Spleen (tissue), 11 donors: ENCODE data around the gene REC8. TPM values are rescaled to one million over a fixed set of nuclear protein-coding genes. Genes with fewer than 3 reads are reported as not detected.
A peak's percentile ranks its signal among the peaks of the same experiment; 100 is the strongest.

Source experiments
- DNase-seq: peaks from one replicate; pipeline ENCODE4 v3.0.0-alpha.2; 2020
- H3K27ac ChIP-seq, 8 donors: fragments of 200-600 bp; sonication (generic) in 7 of 8; 1 replicate in 4 of 8; 2 replicates in 4 of 8; pipeline versions ENCODE4 v1.5.0 to v1.8.0; 2016 to 2021; ENCODE audit warnings: inconsistent platforms in 4 of 8, mild to moderate bottlenecking in 4 of 8, moderate library complexity in 1 of 8
- H3K27me3 ChIP-seq, 7 donors: fragments of 200-600 bp; sonication (generic) in 6 of 7; replicated peaks in 1 of 7; 1 replicate in 4 of 7; 2 replicates in 3 of 7; pipeline versions ENCODE4 v1.5.0 to v1.8.0; 2016 to 2021; ENCODE audit warnings: inconsistent platforms in 3 of 7, mild to moderate bottlenecking in 1 of 7
- H3K36me3 ChIP-seq, 6 donors: fragments of 200-600 bp; sonication (generic) in 5 of 6; 1 replicate in 4 of 6; 2 replicates in 2 of 6; pipeline versions ENCODE4 v1.5.0 to v1.8.0; 2016 to 2021; ENCODE audit warnings: inconsistent platforms in 2 of 6
- H3K4me1 ChIP-seq, 6 donors: fragments of 200-600 bp; sonication (generic) in 5 of 6; 1 replicate in 3 of 6; 2 replicates in 3 of 6; pipeline versions ENCODE4 v1.5.0 to v1.8.0; 2016 to 2021; ENCODE audit warnings: inconsistent platforms in 3 of 6
- H3K4me3 ChIP-seq, 8 donors: fragments of 200-600 bp; sonication (generic) in 7 of 8; 1 replicate in 4 of 8; 2 replicates in 4 of 8; pipeline versions ENCODE4 v1.5.0 to v1.8.0; 2016 to 2021; ENCODE audit warnings: inconsistent platforms in 4 of 8, mild to moderate bottlenecking in 4 of 8, moderate library complexity in 2 of 8
- H3K9me3 ChIP-seq, 8 donors: fragments of 200-600 bp; sonication (generic) in 7 of 8; 1 replicate in 4 of 8; 2 replicates in 4 of 8; pipeline versions ENCODE4 v1.5.0 to v1.8.0; 2016 to 2021; ENCODE audit warnings: inconsistent platforms in 4 of 8
- CTCF ChIP-seq, 11 experiments: fragments of 200-600 bp in 7 of 11; fragments of 450-650 bp in 4 of 11; sonication (generic) in 4 of 11; IDR thresholded peaks in 8 of 11; conservative IDR thresholded peaks in 3 of 11; 1 replicate in 7 of 11; 2 replicates in 4 of 11; pipeline versions ENCODE4 v1.4.0 to v1.8.0; 2016 to 2021; ENCODE audit warnings: antibody characterized with exemption in 11 of 11, inconsistent platforms in 4 of 11, mild to moderate bottlenecking in 1 of 11
- POLR2A ChIP-seq, 3 donors: fragments of 450-650 bp; IDR thresholded peaks; one replicate each; pipeline ENCODE4 v1.5.1; 2017; ENCODE audit warnings: antibody characterized with exemption in 3 of 3, mild to moderate bottlenecking in 1 of 3
- POLR2AphosphoS5 ChIP-seq, 3 donors: sonication (generic); formaldehyde crosslinking; IDR thresholded peaks; one replicate each; pipeline ENCODE4 v1.5.1; 2017; ENCODE audit warnings: antibody characterized with exemption in 3 of 3
- WGBS, 5 donors: extraction: QIAGEN DNeasy Blood & Tissue Kit in 3 of 5; methylation state at CpG; one replicate each; pipeline versions ENCODE4 v1.1.5 to v1.1.7; 2013 to 2018; 5-methylcytosine and 5-hydroxymethylcytosine counted together
- intact Hi-C: fragments of 100-400 bp; cut with DNase I; formaldehyde crosslinking; loops from one replicate; pipeline ENCODE4 v1.15.0; 2023; ENCODE audit warnings: low total_unique reads
- polyA plus RNA-seq, 3 donors: library from polyadenylated mRNA; stranded (reverse); fragments of 200-250 nt; gene quantifications; one replicate each; pipeline ENCODE4 v1.2.1, GENCODE V29; 2013
- total RNA-seq, 7 donors: library from RNA; depleted of rRNA in 3 of 7; stranded (reverse); fragments of >200 nt in 3 of 7; fragmentation: NEBNext Ultra II Directional in 4 of 7; extraction: Animal tissue kit (Norgen Biotek cat#: 25700) in 4 of 7; gene quantifications; one replicate each; pipeline versions ENCODE4 v1.1.0 to v1.2.1, GENCODE V29; 2016 to 2021
- donor health status: healthy with polysubstance abuse.
- donor health status: DM: no; HTN: no; CAD: no; lungs with moderate emphysema.
- donor health status: DM: no; HTN: no; CAD: no.
- donor health status: Bipolar disorder and iron deficiency.
- donor health status: healthy.
- donor health status: DM: no; HTN: no; CAD: no.
- donor health status: DM: yes; HTN: yes; CAD: no.

REC8 gene
- total and polyA plus RNA-seq, 10 donors: 23.5 to 51.6 (median 40.2) TPM

GRCh38 chr14:24211311-24211710 lies 39.4 kb downstream of the REC8 start:
- Histone ChIP-seq H3K4me1 (peaks cover 23 to 84% (median 48%) of the 10 kb centered on the region in 6 donors), H3K27ac (no peak overlapping the region), H3K9me3 (no peaks in the 10 kb centered on the region), H3K36me3 (peaks cover 2 to 64% (median 50%) of the 10 kb centered on the region in 6 donors), H3K27me3 (no peaks in the 10 kb centered on the region), H3K4me3 (no peak overlapping the region)
- TF ChIP-seq POLR2A (IDR thresholded peaks at IDR 0.05) (no peak), CTCF (IDR thresholded peaks at IDR 0.05 in 8 of 11, conservative IDR thresholded peaks at IDR 0.05 in 3 of 11) (no peak), POLR2AphosphoS5 (IDR thresholded peaks at IDR 0.05) (no peak)
- DNase-seq: no peak
- intact Hi-C loops: no loop called here
- 92 to 96% (median 95%) methylated on average over 6 of the region's 6 CpGs for WGBS, 5 donors

GRCh38 chr14:24212924-24213865 lies 41.3 kb downstream of the REC8 start, which contains the start of gene CHMP4A:
Gene CHMP4A, minus strand, starts transcription at chr14:24213488. Its CDS starts 49 bp downstream, at chr14:24213439.
- Histone ChIP-seq H3K4me1 (peaks cover 24 to 70% (median 49%) of the 10 kb centered on the region in 6 donors), H3K4me3 (peak within 1 kb of the TSS; percentile 58 to 90 (median 68)), H3K27ac (peak within 1 kb of the TSS; percentile 93 to 100 (median 98)), H3K27me3 (no peaks in the 10 kb centered on the region), H3K9me3 (no peaks in the 10 kb centered on the region), H3K36me3 (peaks cover 0 to 64% (median 38%) of the 10 kb centered on the region in 6 donors)
- TF ChIP-seq POLR2A (IDR thresholded peaks at IDR 0.05) (peak; percentile 57 to 88 (median 83)), POLR2AphosphoS5 (IDR thresholded peaks at IDR 0.05) (peak; percentile 100), CTCF (IDR thresholded peaks at IDR 0.05 in 8 of 11, conservative IDR thresholded peaks at IDR 0.05 in 3 of 11) (peak in 5 of 11 experiments; percentile 31 to 44 (median 40))
- peak; percentile 99 for DNase-seq
- 0 to 1% (median 0%) methylated on average over 42 to 53 of the region's 53 CpGs for WGBS, 5 donors
- intact Hi-C loops: no loop called here

GRCh38 chr14:24213866-24214662 lies 42.2 kb downstream of the REC8 start:
- no peak for TF ChIP-seq CTCF (IDR thresholded peaks at IDR 0.05 in 8 of 11, conservative IDR thresholded peaks at IDR 0.05 in 3 of 11)
- TF ChIP-seq POLR2AphosphoS5 (IDR thresholded peaks at IDR 0.05): no peak
- no peak for TF ChIP-seq POLR2A (IDR thresholded peaks at IDR 0.05)
- WGBS, 5 donors: 91 to 95% (median 93%) methylated on average over 7 of the region's 7 CpGs
- Histone ChIP-seq H3K4me1 (peaks cover 24 to 68% (median 49%) of the 10 kb centered on the region in 6 donors), H3K4me3 (peak overlapping the region in 5 of 8 donors; percentile 64 to 90 (median 72)), H3K27me3 (no peaks in the 10 kb centered on the region), H3K9me3 (no peaks in the 10 kb centered on the region), H3K36me3 (peaks cover 0 to 57% (median 32%) of the 10 kb centered on the region in 6 donors), H3K27ac (peak overlapping the region; percentile 93 to 100 (median 98))
- no peak for DNase-seq
- intact Hi-C loops: no loop called here
